ENCODE data around the gene NFE2L1.

DNA sequence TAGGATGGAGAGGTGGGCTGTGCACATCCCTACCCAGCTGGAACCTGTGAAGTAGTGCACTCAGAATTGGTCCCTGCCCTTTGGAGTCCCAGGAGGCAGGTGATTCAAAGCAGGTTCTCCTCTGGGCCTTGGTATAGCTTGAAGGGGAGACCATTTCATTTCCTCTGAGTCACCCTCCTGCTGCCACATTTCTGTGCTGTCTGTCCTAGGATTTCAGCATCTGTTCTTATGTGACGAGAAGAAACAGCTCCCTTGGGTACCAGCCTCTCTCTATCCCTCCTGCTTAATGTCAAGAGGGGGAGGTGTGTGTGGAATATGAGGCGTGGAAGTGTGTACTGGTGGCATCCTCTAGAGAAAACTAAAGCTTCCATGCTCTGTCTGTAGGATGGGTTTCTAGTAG lies 5.0 kb upstream of the NFE2L1 start:
- TF ChIP-seq CTBP1 (IDR thresholded peaks at IDR 0.05; ENCODE audit: borderline replicate concordance) (no peak), LEF1 (IDR thresholded peaks at IDR 0.05; ENCODE audit: borderline replicate concordance) (no peak), L3MBTL2 (conservative IDR thresholded peaks at IDR 0.05) (no peak), SUZ12 (IDR thresholded peaks at IDR 0.05) (no peak), FOXA1 (IDR thresholded peaks at IDR 0.05) (no peak), SP1 (IDR thresholded peaks at IDR 0.05) (no peak), FOXK2 (IDR thresholded peaks at IDR 0.05) (no peak), NFRKB (IDR thresholded peaks at IDR 0.05) (no peak), ELF4 (IDR thresholded peaks at IDR 0.05) (no peak), ARNT (IDR thresholded peaks at IDR 0.05) (no peak), FOXM1 (IDR thresholded peaks at IDR 0.05; ENCODE audit: borderline replicate concordance) (no peak), TARDBP (IDR thresholded peaks at IDR 0.05) (no peak), BHLHE40 (IDR thresholded peaks at IDR 0.05; ENCODE audit: borderline replicate concordance) (no peak)
- TF ChIP-seq, protein P1, sequence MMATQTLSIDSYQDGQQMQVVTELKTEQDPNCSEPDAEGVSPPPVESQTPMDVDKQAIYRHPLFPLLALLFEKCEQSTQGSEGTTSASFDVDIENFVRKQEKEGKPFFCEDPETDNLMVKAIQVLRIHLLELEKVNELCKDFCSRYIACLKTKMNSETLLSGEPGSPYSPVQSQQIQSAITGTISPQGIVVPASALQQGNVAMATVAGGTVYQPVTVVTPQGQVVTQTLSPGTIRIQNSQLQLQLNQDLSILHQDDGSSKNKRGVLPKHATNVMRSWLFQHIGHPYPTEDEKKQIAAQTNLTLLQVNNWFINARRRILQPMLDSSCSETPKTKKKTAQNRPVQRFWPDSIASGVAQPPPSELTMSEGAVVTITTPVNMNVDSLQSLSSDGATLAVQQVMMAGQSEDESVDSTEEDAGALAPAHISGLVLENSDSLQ (IDR thresholded peaks at IDR 0.05): no peak
